Stimulated activated CD4-positive, alpha-beta T cell treated with anti-CD3 and anti-CD28 coated beads, Interleukin-1b, Interleukin-23, amount 100 ng/mL, for 24 hours (primary cell): Measurements from ENCODE around the gene SC5D.

ENCODE experiments used
- DNase-seq, 4 experiments: peaks; one replicate each; pipeline ENCODE4 v3.0.0-alpha.2; 2020; ENCODE audit warnings: low read depth in 4 of 4, low spot score in 1 of 4

SC5D gene

GRCh38 chr11:121292495-121293287 is at the start of gene SC5D:
TSS of gene SC5D (plus strand) at chr11:121292771. CDS start at chr11:121303376, 10,605 bp downstream.
- DNase-seq, result peak; percentile 78 to 88 (median 88)

- DNase-seq, result no peak
These were observed 47.7 kb upstream of the SC5D start for GRCh38 chr11:121244884-121245283.

DNA sequence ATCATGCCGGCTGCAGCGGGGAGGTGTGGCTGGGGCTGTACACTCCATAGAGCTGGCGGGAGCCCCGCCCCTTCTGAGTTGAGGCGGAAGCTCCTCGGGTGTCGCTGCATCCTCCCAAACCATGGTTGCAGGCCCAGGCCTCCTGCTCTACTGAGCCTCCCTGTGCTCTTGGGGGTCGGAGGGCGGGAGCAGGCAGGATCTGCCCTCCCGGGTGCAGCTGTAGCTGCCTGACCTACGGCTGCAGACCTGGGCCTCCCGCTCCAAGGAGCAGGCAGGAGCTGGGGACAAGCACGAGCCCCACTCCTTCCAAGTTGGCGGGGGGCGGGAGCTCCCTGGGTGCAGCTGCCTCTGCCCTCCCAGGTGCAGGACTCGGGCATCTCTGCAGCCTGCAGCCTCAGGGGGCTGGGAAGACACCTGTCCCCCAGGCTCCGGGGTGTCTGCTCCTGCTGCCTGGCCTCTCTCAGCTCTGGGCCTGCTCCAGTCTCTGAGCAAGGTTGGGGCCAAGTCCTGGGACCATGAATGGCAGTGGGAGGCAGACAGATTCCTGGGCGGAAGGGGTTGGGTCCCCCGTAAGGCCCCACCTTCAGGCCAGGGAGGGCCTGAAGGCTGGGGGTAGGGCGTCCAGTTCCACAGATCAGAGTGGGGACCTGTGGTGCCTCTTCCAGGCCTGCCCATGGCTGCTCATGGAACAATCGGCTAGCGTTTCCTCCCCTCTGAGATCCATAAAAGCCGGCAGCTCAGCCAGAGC is 46.4 kb upstream of the SC5D start:
- DNase-seq, result no peak

- DNase-seq, result no peak
These were observed 45.9 kb upstream of the SC5D start for GRCh38 chr11:121246769-121247035.

DNA sequence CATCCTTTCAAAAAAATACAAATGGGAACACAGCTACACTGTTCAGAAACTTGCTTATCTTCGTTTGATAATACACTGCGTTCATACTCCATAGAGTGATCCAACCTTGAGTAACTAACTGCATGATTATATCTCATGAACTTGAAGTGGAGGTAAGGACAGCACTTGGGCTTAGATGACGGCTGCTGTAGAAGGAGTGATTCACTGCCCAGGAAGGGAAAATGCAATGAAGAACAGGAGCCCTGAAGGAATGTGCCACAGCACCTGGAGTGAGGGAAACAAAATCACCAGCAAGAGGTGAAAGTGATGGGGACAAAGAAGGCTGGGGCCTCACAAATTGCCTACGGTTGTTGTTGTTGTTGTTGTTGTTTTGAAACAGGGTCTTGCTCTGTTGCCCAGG is 44.1 kb upstream of the SC5D start:
- DNase-seq, result no peak

DNA sequence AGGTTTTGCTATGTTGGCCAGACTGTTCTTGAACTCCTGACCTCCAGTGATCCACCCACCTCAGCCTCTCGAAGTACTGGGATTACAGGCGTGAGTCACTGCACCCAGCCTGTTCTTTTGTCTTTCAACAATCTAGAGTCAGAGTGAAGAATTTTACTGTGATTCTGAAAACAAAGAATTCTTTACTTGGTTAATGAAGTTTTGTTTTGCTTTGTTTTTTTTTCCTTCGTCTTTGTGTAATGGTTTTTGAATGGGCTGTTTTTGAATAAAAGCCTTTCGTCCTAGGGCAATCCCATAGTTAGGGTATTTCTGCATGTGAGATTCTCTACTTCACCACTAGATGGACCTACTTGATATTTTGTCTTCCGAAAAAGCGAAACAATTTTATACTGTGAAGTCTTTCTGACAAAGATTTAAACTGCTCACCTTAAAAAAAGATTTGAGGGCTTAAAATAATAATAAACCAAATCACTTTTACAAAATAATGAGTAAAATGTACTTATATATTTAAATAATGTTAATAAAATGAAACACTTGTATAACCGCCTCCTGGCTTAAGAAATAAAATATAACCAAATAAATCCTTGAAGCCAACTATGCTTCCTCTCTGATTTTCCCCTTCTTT is 43.4 kb upstream of the SC5D start:
- DNase-seq, result no peak

- no peak for DNase-seq
These were observed 41.7 kb upstream of the SC5D start for GRCh38 chr11:121250843-121251242.

- no peak for DNase-seq
These were observed 38.6 kb upstream of the SC5D start for GRCh38 chr11:121253951-121254350.

- DNase-seq, result no peak
These were observed 37.8 kb upstream of the SC5D start for GRCh38 chr11:121254756-121255155.

GRCh38 chr11:121255473-121256125 is 37.0 kb upstream of the SC5D start:
- no peak for DNase-seq

- no peak for DNase-seq
These were observed 35.3 kb upstream of the SC5D start for GRCh38 chr11:121257289-121257688.

GRCh38 chr11:121257976-121258375 is 34.6 kb upstream of the SC5D start:
- DNase-seq, result no peak

DNA sequence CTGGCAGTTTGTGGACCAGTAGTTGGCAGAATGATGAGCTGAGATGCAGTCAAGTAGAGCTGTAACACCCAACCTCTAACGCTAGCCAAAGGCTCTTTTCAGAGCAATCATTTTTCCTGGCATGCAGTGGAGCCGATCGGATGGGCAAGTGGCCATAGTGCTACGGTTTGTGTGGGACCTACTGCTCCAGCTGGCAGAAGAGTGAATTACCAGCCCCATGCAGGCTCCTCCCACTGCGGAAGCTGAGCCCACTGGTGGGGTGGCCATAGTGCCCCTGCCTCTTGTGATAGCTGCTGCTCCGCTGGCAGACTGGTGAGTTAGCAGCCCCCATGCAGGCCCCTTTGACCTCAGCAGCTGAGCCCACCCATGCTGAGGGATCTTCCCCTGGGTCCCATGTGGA is 27.0 kb upstream of the SC5D start:
- no peak for DNase-seq

DNA sequence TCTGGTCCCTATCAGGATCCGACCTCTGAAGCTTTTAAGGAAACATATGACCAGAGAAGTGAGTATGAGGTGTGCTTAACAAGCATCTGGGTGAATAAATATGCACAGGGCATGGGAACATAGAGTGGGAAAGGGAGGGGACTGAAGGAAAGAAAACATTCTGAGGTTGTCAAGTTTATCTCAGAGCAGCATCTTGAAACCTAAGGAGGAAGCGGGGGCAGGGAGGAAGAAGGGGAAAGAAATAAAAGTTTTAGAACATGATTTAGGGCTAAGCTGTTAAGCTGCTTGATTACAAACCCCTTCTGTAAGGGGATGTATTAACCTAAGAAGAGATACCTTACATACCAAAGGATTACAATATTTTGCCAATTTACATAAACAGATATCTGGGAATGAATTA is 24.0 kb upstream of the SC5D start:
- no peak for DNase-seq

DNA sequence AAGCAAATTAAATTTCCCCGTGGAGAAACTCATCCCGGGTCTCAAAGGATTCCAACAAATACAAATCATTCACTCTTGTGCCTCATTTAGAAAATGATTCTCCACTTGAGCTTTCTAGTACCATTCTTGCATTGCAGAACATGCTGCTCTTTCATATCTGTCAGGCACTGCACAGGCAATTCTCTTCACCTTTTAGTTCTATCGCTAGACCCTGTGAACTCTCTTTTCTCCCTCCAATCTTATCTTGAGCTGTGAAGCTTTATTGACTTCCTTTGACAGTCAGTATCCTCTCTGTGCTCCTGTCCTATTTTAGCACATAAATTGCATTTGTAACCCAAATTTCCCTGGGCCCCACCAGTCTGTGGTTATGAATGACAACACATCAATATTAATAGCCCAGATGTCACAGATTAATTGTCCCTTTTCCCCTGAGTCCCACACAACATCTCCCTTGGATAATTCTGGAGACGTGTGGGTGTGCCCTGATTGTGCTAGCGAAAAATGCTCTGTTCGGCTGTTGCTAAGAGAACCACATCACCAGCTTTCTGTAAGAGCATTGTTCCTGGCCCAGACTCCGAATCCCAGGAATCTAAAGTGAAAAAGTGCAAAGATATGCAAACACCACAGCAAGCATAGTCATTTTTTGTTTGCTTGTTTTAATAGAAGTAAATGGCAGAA is 22.4 kb upstream of the SC5D start:
- no peak for DNase-seq

DNA sequence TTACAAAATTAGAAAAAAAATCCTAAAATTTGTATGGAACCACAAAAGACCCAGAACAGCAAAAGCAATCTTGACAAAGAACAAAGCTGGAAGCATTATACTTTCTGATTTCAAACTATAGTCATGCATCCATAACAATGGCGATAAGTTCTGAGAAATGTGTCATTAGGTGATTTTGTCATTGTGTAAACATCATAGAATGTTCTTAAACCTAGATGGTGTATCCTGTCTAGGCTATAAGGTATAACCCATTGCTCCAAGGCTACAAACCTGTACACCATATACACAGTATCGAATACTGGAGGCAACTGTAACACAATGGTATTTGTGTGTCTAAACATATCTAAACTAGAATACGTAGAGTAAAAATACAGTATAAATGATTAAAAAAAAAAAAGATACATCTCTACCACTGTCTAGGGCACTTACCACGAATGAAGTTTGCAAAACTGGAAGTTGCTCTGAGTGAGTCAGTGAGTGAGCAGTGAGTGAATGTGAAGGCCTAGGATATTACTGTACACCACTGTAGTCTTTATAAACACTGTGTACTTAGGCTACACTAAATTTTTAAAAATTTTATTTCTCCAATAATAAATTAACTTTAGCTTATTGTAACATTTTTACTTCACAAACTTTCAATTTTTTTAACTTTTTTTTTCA is 18.1 kb upstream of the SC5D start:
- no peak for DNase-seq

DNA sequence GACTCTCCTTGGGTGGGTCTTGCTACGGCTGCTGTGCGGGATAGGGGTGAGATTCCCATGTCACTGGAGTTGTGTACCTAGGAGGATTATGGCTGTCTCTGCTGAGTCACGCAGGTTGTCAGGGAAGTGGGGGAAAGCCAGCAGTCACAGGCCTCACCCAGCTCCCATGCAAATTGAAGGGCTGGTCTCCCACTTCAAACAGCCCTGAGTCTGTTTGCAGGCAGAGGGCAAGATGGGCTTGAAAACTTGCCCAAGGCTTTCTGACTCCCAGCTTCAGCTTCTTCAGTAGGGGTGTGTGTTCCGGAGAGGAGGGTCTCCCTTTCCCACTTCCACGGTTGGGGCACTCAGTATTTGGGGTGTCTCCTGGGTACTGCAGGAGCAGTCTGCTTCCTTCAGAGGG is 10.9 kb upstream of the SC5D start:
- no peak for DNase-seq

DNA sequence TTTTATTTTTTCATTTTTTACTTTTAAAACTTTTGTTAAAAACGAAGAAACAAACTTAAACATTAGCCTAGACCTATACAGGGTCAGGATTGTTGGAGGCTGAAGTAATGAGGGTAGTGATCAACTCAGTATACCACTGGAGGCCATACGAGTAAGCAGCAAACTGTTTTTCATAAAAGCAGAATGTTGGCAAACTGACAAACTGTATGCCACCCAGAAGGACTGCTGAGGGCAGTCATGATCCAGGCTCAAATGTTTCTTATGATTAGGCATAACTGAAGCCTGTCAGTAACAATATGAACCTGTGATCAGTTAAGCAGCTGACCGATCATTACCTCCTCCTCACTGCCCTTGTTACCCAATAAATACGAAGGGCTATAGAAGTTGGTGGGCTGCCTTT is 10.2 kb upstream of the SC5D start:
- DNase-seq, result no peak

DNA sequence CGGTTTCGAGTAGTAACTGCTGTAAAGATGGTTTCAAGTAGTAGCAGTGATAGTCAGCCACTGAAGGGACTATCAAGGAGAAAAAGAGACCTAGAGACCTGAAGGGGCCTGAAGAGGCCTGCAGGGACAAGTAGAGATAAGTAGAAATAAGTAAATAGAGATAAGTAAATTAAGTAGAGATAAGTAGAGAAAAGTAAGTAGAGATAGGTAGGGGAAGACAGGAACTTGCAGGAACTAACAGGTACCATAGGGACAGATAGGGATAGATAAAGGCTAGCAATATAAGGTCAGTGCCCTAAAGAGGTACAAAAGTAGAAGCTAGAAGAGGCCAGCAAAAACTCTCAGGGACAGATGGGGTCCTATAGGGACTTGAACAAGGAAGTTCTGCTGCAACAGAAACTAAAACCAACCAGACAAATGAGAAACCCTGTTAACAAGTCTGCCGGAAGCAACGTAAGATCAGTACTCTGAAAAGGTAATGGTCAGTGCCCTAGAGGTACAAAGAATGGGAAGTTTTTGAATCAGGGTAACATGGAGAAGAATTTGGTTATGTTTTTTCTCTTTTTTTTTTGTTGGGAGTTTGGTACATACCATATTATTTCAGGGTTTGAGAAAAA is 9.6 kb upstream of the SC5D start:
- DNase-seq, result no peak

DNA sequence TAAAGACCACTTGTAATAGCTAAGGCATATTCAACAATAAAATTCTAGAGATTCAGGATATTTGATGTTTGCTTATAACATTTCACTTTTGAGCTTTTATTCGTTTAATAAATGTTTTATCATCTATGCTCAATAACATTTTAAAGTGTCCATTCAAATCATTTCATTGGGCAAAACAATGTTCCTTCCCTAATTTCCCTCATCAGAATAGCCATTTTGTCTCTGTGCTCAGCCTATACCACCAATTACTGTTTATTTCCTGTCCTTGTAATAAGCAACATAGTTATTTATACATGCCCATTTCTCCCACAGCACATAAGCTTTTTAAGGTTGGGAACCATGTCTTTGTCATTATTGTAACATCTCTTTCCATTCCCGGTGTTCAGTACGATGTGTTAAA is 1.3 kb upstream of the SC5D start:
- no peak for DNase-seq
